Urinary bladder (tissue), 4 donors: ENCODE results near the gene SHISA9. TPM values are rescaled to one million over a fixed set of nuclear protein-coding genes. Genes with fewer than 3 reads are reported as not detected.
"Not testable (repeated sequence)": the region's sequence is repeated elsewhere in the genome, so short reads cannot be mapped to it uniquely, and the experiment has no call there.

Experiments
- DNase-seq: peaks from one replicate; pipeline ENCODE4 v3.0.0-alpha.2; 2015; ENCODE audit errors: extremely low spot score
- H3K27ac ChIP-seq: one replicate; pipeline ENCODE4 v1.5.1; 2013; ENCODE audit warnings: low read depth, mild to moderate bottlenecking, moderate library complexity
- H3K36me3 ChIP-seq: one replicate; pipeline ENCODE4 v1.6.1; 2013; ENCODE audit warnings: mild to moderate bottlenecking, moderate library complexity; ENCODE audit not compliant: insufficient read depth
- H3K4me1 ChIP-seq: one replicate; pipeline ENCODE4 v1.6.1; 2013; ENCODE audit warnings: mild to moderate bottlenecking, moderate library complexity; ENCODE audit not compliant: insufficient read depth
- H3K4me3 ChIP-seq: one replicate; pipeline ENCODE4 v1.5.1; 2013; ENCODE audit warnings: low read depth, low read length
- WGBS: extraction: QIAGEN DNeasy Blood & Tissue Kit; methylation state at CpG from one replicate; pipeline ENCODE4 v1.1.7; 2013; 5-methylcytosine and 5-hydroxymethylcytosine counted together
- polyA plus RNA-seq: library from polyadenylated mRNA; stranded (reverse); fragments of 200-250 nt; gene quantifications from one replicate; pipeline ENCODE4 v1.2.3, GENCODE V29; 2013
- total RNA-seq: library from RNA; depleted of rRNA; stranded (reverse); fragments of >200 nt; gene quantifications from one replicate; pipeline ENCODE4 v1.2.3, GENCODE V29; 2014
- donor health status: healthy with polysubstance abuse.
- donor health status: healthy.

The SHISA9 gene
- total RNA-seq: 0.48 TPM
- 0.28 TPM for polyA plus RNA-seq

- WGBS: under 1% methylated on average over 110 of the region's 110 CpGs
- DNase-seq: no peak
- H3K27ac ChIP-seq: no peak within 1 kb of the TSS
- H3K4me3 ChIP-seq: peak within 1 kb of the TSS; percentile 22
- no peaks in the 10 kb centered on the region for H3K36me3 ChIP-seq
- H3K4me1 ChIP-seq: no peaks in the 10 kb centered on the region
These were observed at the start of gene SHISA9 for GRCh38 chr16:12901597-12902461. Gene SHISA9, plus strand, starts transcription at chr16:12901598.

GRCh38 chr16:12853972-12854371 lies 47.4 kb upstream of the SHISA9 start:
- WGBS: 94% methylated on average over 3 of the region's 3 CpGs

DNA sequence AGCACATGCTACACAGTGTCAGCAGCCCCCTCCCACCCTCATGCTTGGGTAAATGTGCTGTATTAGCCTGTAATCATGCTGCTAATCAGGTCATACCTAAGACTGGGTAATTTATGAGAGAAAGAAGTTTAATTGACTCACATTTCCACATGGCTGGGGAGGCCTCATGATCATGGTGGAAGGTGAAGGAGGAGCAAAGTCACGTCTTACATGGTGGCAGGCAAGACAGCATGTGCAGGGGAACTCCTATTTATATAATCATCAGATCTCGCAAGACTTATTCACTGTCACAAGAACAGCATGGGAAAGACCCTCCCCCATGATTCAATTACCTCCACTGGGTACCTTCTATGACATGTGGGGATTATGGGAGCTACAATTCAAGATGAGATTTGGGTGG lies 44.0 kb upstream of the SHISA9 start:
- H3K36me3 ChIP-seq, H3K27ac ChIP-seq, H3K4me1 ChIP-seq, DNase-seq, H3K4me3 ChIP-seq: not testable (repeated sequence)
- WGBS: 88% methylated on average over 2 of the region's 2 CpGs

More at GRCh38 chr16:12853972-12854371, 47.4 kb upstream of the SHISA9 start:
- H3K36me3 ChIP-seq: no peaks in the 10 kb centered on the region
- no peak for DNase-seq
- H3K4me3 ChIP-seq: no peak overlapping the region
- no peaks in the 10 kb centered on the region for H3K4me1 ChIP-seq
- no peak overlapping the region for H3K27ac ChIP-seq

DNA sequence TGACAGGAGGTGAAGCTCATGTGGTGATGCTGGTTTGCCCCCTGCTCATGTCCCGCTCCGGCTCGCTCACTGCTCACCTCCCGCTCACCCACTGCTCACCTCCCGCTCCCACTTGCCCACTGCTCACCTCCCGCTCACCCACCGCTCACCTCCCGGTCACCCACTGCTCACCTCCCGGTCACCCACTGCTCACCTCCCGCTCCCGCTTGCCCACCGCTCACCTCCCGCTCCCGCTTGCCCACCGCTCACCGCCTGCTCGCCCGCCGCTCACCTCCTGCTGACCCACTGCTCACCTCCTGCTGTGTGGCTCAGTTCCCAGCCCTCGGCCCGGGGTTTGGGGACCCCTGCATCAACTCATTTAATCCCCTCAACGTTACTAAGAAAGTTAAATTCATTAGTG lies 39.1 kb upstream of the SHISA9 start:
- DNase-seq: no peak
- Histone ChIP-seq H3K4me1 (no peaks in the 10 kb centered on the region), H3K4me3 (no peak overlapping the region), H3K27ac (no peak overlapping the region), H3K36me3 (no peaks in the 10 kb centered on the region)
- 87% methylated on average over 22 of the region's 22 CpGs for WGBS

DNA sequence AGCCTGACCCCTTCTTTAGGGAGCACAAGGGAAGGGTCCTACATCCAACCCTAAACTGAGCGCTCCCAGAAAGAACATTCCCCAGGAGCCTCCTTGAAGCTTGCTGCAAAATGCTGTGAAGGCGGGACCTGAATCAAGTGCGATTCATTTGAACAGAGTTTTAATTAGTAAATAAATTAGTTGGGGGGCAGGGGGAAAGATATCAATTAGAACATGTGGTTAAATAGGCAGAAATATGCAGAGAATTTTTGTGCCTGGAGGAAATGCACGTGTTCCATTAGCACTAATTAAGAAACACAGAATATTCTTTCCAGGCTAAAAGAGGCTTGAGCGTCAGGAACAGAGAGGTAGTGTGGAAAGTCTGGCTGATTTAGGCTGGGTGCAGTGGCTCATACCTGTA lies 38.5 kb upstream of the SHISA9 start:
- Histone ChIP-seq H3K36me3 (no peaks in the 10 kb centered on the region), H3K27ac (no peak overlapping the region), H3K4me1 (no peaks in the 10 kb centered on the region), H3K4me3 (no peak overlapping the region)
- WGBS: 81% methylated on average over 5 of the region's 5 CpGs
- no peak for DNase-seq

DNA sequence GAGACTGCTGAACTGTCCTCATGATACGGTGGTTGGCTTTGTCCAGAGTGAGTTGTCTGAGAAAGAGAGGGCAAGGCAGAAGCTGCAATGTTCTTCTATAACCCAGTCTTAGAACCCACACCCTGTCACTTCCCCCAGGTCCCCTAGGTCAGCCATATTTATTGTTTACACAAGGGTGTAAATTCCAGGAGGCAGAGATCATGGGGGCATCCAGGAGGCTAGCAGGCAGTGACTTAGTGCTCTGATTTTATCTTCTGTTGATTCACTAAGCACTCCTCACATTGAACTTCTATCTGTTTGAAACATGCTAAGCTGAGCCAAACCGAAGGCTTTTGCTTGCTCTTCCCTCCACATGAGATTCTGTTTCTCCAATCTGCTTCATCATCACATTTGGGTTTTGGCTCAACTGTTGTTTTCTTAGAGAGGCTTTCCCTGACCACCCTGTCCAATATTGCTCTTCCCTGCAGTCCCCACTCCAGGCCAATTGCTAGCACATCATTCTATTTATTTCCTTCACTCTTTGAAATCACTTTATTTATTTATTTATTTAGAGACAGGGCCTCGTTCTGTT lies 34.3 kb upstream of the SHISA9 start:
- no peak for DNase-seq
- WGBS: 61% methylated on average over 3 of the region's 3 CpGs
- no peaks in the 10 kb centered on the region for H3K36me3 ChIP-seq
- H3K4me3 ChIP-seq: no peak overlapping the region
- H3K4me1 ChIP-seq: no peaks in the 10 kb centered on the region
- no peak overlapping the region for H3K27ac ChIP-seq

- Histone ChIP-seq H3K27ac (no peak overlapping the region), H3K36me3 (no peaks in the 10 kb centered on the region), H3K4me1 (no peaks in the 10 kb centered on the region), H3K4me3 (no peak overlapping the region)
- 72% methylated on average over 3 of the region's 3 CpGs for WGBS
- DNase-seq: no peak
These were observed 33.2 kb upstream of the SHISA9 start for GRCh38 chr16:12868169-12868568.

GRCh38 chr16:12868788-12869187 lies 32.6 kb upstream of the SHISA9 start:
- no peak overlapping the region for H3K4me3 ChIP-seq
- WGBS: 77% methylated on average over 8 of the region's 8 CpGs
- no peak for DNase-seq
- H3K36me3 ChIP-seq: no peaks in the 10 kb centered on the region
- no peak overlapping the region for H3K27ac ChIP-seq
- H3K4me1 ChIP-seq: no peaks in the 10 kb centered on the region

- DNase-seq: no peak
- Histone ChIP-seq H3K36me3 (no peaks in the 10 kb centered on the region), H3K27ac (no peak overlapping the region), H3K4me3 (no peak overlapping the region), H3K4me1 (no peaks in the 10 kb centered on the region)
- 81% methylated on average over 5 of the region's 5 CpGs for WGBS
These were observed 31.5 kb upstream of the SHISA9 start for GRCh38 chr16:12869698-12870427.

DNA sequence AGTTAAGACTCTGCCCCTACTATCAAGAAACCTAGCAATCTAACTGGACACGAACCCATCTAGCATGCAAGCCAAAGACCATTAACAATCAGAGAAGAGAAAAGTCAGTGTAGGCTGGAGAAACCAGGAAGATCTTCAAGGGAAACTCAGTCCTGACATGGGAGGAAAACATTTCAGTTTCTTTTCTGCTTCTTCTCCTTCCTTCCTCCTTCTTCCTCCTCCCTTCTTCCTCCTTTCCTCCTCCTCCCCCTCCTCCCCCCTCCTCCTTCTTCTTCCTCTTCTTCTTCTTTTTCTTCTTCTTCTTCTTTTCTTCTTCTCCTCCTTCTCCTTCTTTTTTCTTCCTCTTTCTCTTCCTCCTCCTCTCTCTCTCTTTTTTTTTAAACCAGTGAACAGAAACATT lies 29.6 kb upstream of the SHISA9 start:
- H3K4me1 ChIP-seq: no peaks in the 10 kb centered on the region
- H3K36me3 ChIP-seq: no peaks in the 10 kb centered on the region
- no peak overlapping the region for H3K27ac ChIP-seq
- 68% methylated on average over 1 of the region's 1 CpG for WGBS
- DNase-seq: no peak
- no peak overlapping the region for H3K4me3 ChIP-seq

GRCh38 chr16:12874186-12874585 lies 27.2 kb upstream of the SHISA9 start:
- WGBS: 34% methylated on average over 2 of the region's 2 CpGs
- DNase-seq: no peak
- Histone ChIP-seq H3K4me3 (no peak overlapping the region), H3K4me1 (no peaks in the 10 kb centered on the region), H3K27ac (no peak overlapping the region), H3K36me3 (no peaks in the 10 kb centered on the region)

DNA sequence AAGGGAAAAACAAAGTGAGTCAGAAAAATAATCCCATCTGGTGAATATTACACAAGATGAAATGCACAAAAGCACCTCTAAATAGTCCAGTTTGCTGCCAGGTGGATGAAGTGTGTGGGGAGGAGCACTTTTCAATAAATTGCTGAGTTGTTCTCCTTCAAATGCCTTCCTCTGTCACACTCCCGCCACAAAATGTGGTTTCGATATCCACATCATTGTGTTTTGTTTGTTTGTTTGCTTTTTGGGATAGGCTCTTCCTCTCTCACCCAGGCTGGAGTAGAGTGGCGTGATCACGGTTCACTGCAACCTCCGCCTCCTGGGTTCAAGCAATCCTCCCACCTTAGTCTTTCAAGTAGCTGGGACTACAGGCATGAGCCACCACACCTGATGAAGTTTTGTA lies 24.6 kb upstream of the SHISA9 start:
- WGBS: 76% methylated on average over 5 of the region's 5 CpGs
- Histone ChIP-seq H3K27ac (no peak overlapping the region), H3K4me3 (no peak overlapping the region), H3K36me3 (no peaks in the 10 kb centered on the region), H3K4me1 (no peaks in the 10 kb centered on the region)
- DNase-seq: no peak

- Histone ChIP-seq H3K27ac (no peak overlapping the region), H3K4me3 (no peak overlapping the region), H3K36me3 (no peaks in the 10 kb centered on the region), H3K4me1 (no peaks in the 10 kb centered on the region)
- no peak for DNase-seq
- WGBS: 75% methylated on average over 4 of the region's 4 CpGs
These were observed 22.4 kb upstream of the SHISA9 start for GRCh38 chr16:12878973-12879372.

- DNase-seq: no peak
- Histone ChIP-seq H3K4me1 (no peaks in the 10 kb centered on the region), H3K27ac (no peak overlapping the region), H3K4me3 (no peak overlapping the region), H3K36me3 (no peaks in the 10 kb centered on the region)
- WGBS: 97% methylated on average over 2 of the region's 2 CpGs
These were observed 21.6 kb upstream of the SHISA9 start for GRCh38 chr16:12879812-12880211.
